PC-3 (cell line): ENCODE data around the gene CAMTA1. TPM values are rescaled to one million over a fixed set of nuclear protein-coding genes. Genes with fewer than 3 reads are reported as not detected.

Experiments used
- ATAC-seq: fragments of 200-7000 bp; cut with Tn5 transposase; 2 replicates; pipeline ENCODE4 v1.9.1; 2020; ENCODE audit warnings: mild to moderate bottlenecking, moderate library complexity
- BruUV-seq: library from RNA; stranded (reverse); fragments of 400-500 nt; replicated peaks from 2 replicates; lab custom pipeline; 2021; lab: Mats Ljungman, UMichigan
- CTCF ChIA-PET: fragments of 300-600 bp; sonication (Branson Sonifier 250); formaldehyde crosslinking; loops from one replicate; lab custom pipeline; 2022; ENCODE audit warnings: antibody characterized with exemption; lab: Charles Lee
- POLR2A ChIA-PET: fragments of 300-600 bp; sonication (Branson Sonifier 250); formaldehyde crosslinking; loops from one replicate; lab custom pipeline; 2022; ENCODE audit warnings: antibody characterized with exemption; ENCODE audit not compliant: unreplicated experiment; lab: Charles Lee
- DNase-seq: peaks from one replicate; pipeline ENCODE4 v3.0.0-alpha.2; 2015
- H2AFZ ChIP-seq: fragments of 300-600 bp; sonication (generic); 2 replicates; pipeline ENCODE4 v1.6.0; 2016; ENCODE audit warnings: antibody characterized with exemption, low read length
- H3F3A ChIP-seq: fragments of 300-600 bp; sonication (generic); one replicate; pipeline ENCODE4 v1.6.0; 2017; ENCODE audit warnings: antibody characterized with exemption, low read length, control low read depth, mild to moderate bottlenecking; ENCODE audit not compliant: unreplicated experiment
- H3K27ac ChIP-seq: fragments of 300-600 bp; sonication (generic); 2 replicates; pipeline ENCODE4 v1.5.1; 2016; ENCODE audit warnings: mild to moderate bottlenecking, low read length
- H3K27me3 ChIP-seq: fragments of 300-600 bp; sonication (generic); 2 replicates; pipeline ENCODE4 v1.6.1; 2016; ENCODE audit warnings: low read length, mixed read lengths
- H3K36me3 ChIP-seq: fragments of 300-600 bp; sonication (generic); 2 replicates; pipeline ENCODE4 v1.6.1; 2016; ENCODE audit warnings: low read depth, mixed run types, low read length, mixed read lengths
- H3K4me1 ChIP-seq: fragments of 300-600 bp; sonication (generic); 2 replicates; pipeline ENCODE4 v1.5.1; 2016; ENCODE audit warnings: low read length; ENCODE audit not compliant: insufficient read depth
- H3K4me2 ChIP-seq: fragments of 300-600 bp; sonication (generic); 2 replicates; pipeline ENCODE4 v1.6.0; 2016; ENCODE audit warnings: low read length
- H3K4me3 ChIP-seq: fragments of 300-600 bp; sonication (generic); 2 replicates; pipeline ENCODE4 v1.5.1; 2016; ENCODE audit warnings: mild to moderate bottlenecking, low read length, mixed read lengths
- H3K79me2 ChIP-seq: fragments of 300-600 bp; sonication (generic); 2 replicates; pipeline ENCODE4 v1.6.1; 2017; ENCODE audit warnings: low read length, mixed read lengths
- H3K9ac ChIP-seq: fragments of 300-600 bp; sonication (generic); 2 replicates; pipeline ENCODE4 v1.6.0; 2016; ENCODE audit warnings: mild to moderate bottlenecking, low read length
- H3K9me2 ChIP-seq: fragments of 300-600 bp; sonication (generic); replicated peaks from 2 replicates; pipeline ENCODE4 v1.6.1; 2016; ENCODE audit warnings: mixed run types, low read length, mixed read lengths
- H3K9me3 ChIP-seq: fragments of 300-600 bp; sonication (generic); 2 replicates; pipeline ENCODE4 v1.6.1; 2016; ENCODE audit warnings: low read length, mixed read lengths
- H4K20me1 ChIP-seq: fragments of 300-600 bp; sonication (generic); 2 replicates; pipeline ENCODE4 v1.6.1; 2016; ENCODE audit warnings: low read length, mixed read lengths
- CTCF ChIP-seq: fragments of 300-600 bp; sonication (generic); conservative IDR thresholded peaks from 2 replicates; pipeline ENCODE4 v1.5.1; 2017; ENCODE audit warnings: antibody characterized with exemption, low read depth, mild to moderate bottlenecking, low read length
- EZH2 ChIP-seq: fragments of 300-600 bp; sonication (generic); IDR thresholded peaks from one replicate; pipeline ENCODE4 v1.6.1; 2017; ENCODE audit warnings: antibody characterized with exemption, mild to moderate bottlenecking, low read length; ENCODE audit not compliant: unreplicated experiment
- EZH2phosphoT487 ChIP-seq: fragments of 300-600 bp; sonication (generic); IDR thresholded peaks from 2 replicates; pipeline ENCODE4 v1.6.1; 2018; ENCODE audit warnings: mild to moderate bottlenecking, antibody characterized with exemption, low read length, borderline replicate concordance
- intact Hi-C: fragments of 100-400 bp; cut with micrococcal nuclease; formaldehyde crosslinking; loops from 2 replicates; pipeline ENCODE4 v1.9.0; 2023
- total RNA-seq: library from RNA; depleted of rRNA; stranded (reverse); fragments of >200 nt; gene quantifications from 2 replicates; pipeline ENCODE4 v1.2.3, GENCODE V29; 2014

The CAMTA1 gene
- total RNA-seq, 1 experiment from 2014 or later, result 40.8 TPM

DNA sequence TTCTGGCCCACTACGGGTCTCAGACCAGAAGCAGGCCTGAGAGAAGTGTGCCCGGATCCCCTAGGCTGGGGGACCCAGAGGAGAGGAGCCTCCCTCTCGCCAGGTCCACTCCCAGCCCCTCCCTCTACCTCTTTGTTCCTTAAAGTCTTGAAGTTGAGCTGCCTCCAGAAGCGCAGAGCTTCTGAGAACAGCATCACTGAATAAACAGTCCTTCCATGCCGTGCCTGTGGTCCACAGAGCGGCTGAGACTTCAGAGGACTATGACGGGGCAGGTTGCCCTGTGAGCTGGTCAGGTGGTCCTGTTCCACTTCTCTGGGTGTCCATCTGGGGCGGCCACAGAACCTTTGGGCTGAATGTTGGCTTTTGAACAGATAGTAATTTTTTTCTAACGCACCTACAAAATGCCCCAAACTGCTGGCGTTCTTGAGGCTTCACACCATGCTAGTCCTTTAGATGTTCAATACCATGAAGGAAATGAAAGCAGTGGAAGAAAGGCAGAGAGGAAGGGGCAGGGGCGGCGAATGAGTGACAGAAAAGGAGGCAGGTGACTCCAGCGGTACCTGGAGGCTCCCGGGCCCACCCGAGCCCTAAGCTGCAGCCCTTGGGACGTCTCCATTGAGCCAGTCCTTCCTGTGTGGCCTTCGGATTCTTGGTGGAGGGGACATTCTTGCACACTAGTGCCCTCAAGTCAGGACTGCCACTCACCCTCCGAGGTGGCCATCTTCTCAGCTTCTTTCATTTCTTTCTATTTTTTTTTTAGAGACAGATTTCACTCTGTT lies 746.5 kb downstream of the CAMTA1 start:
- Histone ChIP-seq H3K9me3 (no peaks in the 10 kb centered on the region), H4K20me1 (no peaks in the 10 kb centered on the region), H3K4me1 (no peaks in the 10 kb centered on the region), H3K27ac (no peak overlapping the region), H3K9ac (no peak overlapping the region), H3F3A (no peaks in the 10 kb centered on the region), H3K4me3 (no peak overlapping the region), H2AFZ (no peak overlapping the region), H3K4me2 (no peak overlapping the region), H3K79me2 (no peaks in the 10 kb centered on the region), H3K9me2 (no peaks in the 10 kb centered on the region), H3K36me3 (no peaks in the 10 kb centered on the region), H3K27me3 (peaks cover 56% of the 10 kb centered on the region)
- no peak for TF ChIP-seq CTCF
- TF ChIP-seq EZH2, result no peak
- TF ChIP-seq EZH2phosphoT487, result no peak
- CTCF ChIA-PET, result no interaction called here
- BruUV-seq, result no TSS peak
- no peak for DNase-seq
- intact Hi-C loops, result no loop called here
- ATAC-seq, result no peak
- POLR2A ChIA-PET, result no interaction called here

DNA sequence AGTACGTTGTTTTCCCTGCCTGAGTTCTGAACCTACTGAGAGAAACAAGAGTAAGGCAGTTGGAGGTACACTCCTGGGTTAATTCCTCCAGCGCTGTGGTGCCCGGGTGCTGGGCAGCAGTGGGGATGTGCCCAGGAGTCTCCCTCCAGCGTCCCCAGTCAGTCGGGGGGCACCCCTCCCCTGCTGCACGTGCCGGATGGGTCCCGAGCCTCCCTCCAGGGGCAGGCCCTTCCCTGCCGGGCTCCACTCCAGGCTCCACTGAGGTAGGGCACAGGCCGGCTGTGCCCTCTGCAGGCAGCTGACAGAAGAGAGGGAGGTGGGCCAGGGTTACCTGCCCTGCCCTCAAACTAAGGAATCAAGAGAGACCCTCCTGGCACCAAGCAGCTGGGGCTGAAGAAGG lies 747.8 kb downstream of the CAMTA1 start:
- H3K9ac ChIP-seq, result no peak overlapping the region
- TF ChIP-seq EZH2 (no peak), EZH2phosphoT487 (no peak), CTCF (no peak)
- H3K4me2 ChIP-seq, result no peak overlapping the region
- H3K9me2 ChIP-seq, result no peaks in the 10 kb centered on the region
- no peaks in the 10 kb centered on the region for H3F3A ChIP-seq
- H3K36me3 ChIP-seq, result no peaks in the 10 kb centered on the region
- no peak overlapping the region for H3K4me3 ChIP-seq
- no peaks in the 10 kb centered on the region for H3K9me3 ChIP-seq
- ChIA-PET POLR2A (no interaction called here), CTCF (no interaction called here)
- no TSS peak for BruUV-seq
- H3K27ac ChIP-seq, result no peak overlapping the region
- no peaks in the 10 kb centered on the region for H4K20me1 ChIP-seq
- peaks cover 68% of the 10 kb centered on the region for H3K27me3 ChIP-seq
- no peak overlapping the region for H2AFZ ChIP-seq
- intact Hi-C loops, result no loop called here
- ATAC-seq (no peak), DNase-seq (no peak)
- no peaks in the 10 kb centered on the region for H3K4me1 ChIP-seq
- no peaks in the 10 kb centered on the region for H3K79me2 ChIP-seq

DNA sequence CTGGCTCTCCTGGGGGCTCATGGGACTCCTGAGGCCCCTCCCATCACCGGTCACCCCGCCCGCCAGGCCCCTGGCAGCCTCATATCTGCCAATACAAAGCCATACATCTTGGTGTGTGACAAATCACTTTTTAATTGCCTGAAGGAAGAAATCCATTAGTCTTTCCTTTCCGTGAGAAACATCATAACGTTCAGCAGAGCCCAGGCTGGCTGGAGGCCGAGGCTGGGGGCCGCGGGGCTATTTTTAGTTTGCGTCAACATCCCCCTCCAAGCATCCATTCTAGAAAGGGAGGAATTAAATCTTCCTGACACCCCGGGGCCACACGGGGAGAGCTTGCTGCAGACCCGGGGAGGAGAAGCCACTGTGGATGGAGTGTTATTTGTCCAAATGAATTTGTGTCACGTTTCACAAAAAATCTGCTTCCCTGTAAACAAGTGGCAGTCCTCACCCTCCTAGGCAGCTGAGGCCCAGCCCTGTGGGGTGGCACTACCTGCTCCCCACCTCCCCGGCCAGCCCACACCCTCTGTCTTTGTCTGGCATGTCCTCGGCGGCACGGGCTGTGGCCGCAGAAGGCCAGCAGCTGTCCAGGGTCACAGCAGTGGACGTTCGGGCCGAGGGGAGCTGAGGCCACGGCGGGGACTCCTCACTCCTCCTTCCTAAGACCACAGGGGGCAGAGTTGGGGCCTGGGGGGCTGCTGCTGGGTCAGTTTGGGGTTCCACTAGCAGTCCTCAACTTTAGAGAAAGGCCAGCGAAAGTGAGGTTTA lies 749.0 kb downstream of the CAMTA1 start:
- H3K4me3 ChIP-seq, result no peak overlapping the region
- no peak overlapping the region for H3K4me2 ChIP-seq
- no peak for ATAC-seq
- H3K27me3 ChIP-seq, result peaks cover 71% of the 10 kb centered on the region
- no peaks in the 10 kb centered on the region for H3K36me3 ChIP-seq
- no peaks in the 10 kb centered on the region for H4K20me1 ChIP-seq
- no peak overlapping the region for H3K9ac ChIP-seq
- H3K4me1 ChIP-seq, result no peaks in the 10 kb centered on the region
- H3K79me2 ChIP-seq, result no peaks in the 10 kb centered on the region
- no peak overlapping the region for H2AFZ ChIP-seq
- POLR2A ChIA-PET, result no interaction called here
- no peak for DNase-seq
- no peaks in the 10 kb centered on the region for H3K9me3 ChIP-seq
- TF ChIP-seq EZH2phosphoT487 (no peak), EZH2 (no peak), CTCF (no peak)
- intact Hi-C loops, result no loop called here
- H3K27ac ChIP-seq, result no peak overlapping the region
- BruUV-seq, result no TSS peak
- H3K9me2 ChIP-seq, result no peaks in the 10 kb centered on the region
- CTCF ChIA-PET, result interaction anchor here (0.6 kb wide), 1 partner anchor 568 kb away, joined by 4 read pairs; no protein-coding TSS in a partner anchor
- no peaks in the 10 kb centered on the region for H3F3A ChIP-seq
